ENCODE measurements around the gene C1QTNF1.

The C1QTNF1 gene

DNA sequence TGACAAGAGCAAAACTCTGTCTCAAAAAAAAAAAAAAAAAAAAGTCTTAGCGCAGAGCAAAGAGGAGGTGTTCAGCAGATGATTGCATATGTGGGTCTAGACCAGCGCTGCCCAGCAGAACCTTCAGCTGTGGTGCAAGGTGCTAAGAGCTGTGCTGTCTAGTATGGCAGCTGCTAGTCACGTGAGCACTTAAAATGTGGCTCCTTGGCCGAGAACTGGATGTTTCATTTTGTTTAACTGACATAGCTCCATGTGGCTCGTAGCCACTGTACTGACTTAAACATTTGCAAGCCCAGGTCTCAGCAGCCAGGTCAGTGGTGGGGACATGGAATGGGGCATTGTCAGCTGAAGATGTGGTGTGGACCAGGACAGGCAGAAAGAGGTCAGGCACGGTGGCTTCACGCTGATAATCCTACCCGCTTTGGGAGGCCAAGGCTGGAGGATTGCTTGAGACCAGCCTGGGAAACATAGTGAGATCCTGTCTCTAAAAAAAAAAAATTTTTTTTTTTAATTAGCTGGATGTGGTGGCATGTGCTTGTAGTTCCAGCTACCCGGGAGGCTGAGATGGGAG is 9.2 kb downstream of the C1QTNF1 start:
- TF ChIP-seq, protein P1, sequence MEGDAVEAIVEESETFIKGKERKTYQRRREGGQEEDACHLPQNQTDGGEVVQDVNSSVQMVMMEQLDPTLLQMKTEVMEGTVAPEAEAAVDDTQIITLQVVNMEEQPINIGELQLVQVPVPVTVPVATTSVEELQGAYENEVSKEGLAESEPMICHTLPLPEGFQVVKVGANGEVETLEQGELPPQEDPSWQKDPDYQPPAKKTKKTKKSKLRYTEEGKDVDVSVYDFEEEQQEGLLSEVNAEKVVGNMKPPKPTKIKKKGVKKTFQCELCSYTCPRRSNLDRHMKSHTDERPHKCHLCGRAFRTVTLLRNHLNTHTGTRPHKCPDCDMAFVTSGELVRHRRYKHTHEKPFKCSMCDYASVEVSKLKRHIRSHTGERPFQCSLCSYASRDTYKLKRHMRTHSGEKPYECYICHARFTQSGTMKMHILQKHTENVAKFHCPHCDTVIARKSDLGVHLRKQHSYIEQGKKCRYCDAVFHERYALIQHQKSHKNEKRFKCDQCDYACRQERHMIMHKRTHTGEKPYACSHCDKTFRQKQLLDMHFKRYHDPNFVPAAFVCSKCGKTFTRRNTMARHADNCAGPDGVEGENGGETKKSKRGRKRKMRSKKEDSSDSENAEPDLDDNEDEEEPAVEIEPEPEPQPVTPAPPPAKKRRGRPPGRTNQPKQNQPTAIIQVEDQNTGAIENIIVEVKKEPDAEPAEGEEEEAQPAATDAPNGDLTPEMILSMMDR (IDR thresholded peaks at IDR 0.05; ENCODE audit: insufficient read depth, low read depth, low read length, missing control alignments): no peak
- no peak overlapping the region for H3K4me3 ChIP-seq (ENCODE audit: low read depth, low read length)
- no peak for DNase-seq (ENCODE audit: low read depth)

DNA sequence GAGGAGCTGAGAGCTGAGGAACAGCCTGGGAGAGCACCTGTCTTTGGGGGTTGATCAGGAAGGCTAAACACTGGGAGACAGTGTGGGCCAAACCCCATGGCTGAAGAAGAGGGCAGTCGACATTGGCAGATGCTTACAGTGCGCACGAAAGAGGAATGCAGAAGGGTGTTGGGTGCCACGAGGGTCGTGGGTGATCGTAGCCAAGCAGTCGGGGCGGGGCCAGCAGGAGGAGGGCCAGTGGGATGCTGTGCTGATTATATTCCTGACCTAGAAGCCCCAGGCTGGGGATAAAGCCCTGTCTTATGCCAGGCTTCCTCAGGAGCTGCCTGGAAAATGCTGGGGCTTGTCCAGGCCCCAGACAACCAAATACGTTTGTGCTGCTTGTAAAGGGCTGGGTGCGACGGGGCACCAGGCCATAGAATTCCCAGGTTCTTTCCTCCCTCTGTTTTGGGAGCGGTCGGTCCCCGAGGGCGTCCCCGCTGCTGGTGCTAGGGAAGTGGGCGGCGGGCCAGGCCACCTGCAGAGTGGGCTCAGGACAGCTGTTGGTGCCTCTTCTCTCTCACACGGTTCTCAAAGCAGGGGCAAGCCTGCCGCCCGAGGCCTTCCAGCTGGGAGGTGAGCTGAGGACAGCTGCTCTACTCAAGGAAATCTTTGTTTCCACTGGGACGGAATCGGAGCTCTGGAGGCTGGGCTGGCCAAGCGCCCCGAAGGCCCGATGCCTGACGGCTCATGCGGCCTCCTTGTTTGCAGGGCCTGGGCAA is 10.0 kb downstream of the C1QTNF1 start:
- no peak overlapping the region for H3K4me3 ChIP-seq (ENCODE audit: low read depth, low read length)
- no peak for DNase-seq (ENCODE audit: low read depth)
- TF ChIP-seq, protein P1 (IDR thresholded peaks at IDR 0.05; ENCODE audit: insufficient read depth, low read depth, low read length, missing control alignments): no peak

DNA sequence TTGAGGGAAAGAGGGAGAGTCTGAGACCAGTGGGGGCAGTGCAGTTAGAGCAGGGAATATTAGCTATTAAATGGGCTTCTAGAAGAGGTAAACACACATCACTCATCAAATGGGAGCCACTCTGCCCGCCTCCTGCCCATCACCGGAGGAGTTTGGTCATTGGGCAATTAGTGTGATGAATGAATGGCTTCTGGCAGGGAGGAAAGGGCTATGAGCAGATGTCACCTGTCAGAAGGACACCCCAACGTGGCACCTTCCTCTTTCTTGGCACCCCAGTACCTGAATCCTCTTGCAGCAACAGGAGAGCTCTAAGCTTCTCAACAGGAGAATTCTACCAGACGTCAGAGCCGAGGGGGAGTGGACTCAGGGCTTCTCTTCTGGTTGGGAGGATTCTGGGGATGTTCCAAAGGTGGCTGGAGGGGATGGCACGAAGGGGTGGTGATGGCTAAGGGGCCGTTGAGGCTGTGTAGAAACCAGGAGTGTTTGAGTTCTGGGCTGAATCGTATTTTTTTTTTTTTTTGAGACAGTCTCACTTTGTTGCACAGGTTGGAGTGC is 11.0 kb downstream of the C1QTNF1 start:
- TF ChIP-seq, protein P1 (IDR thresholded peaks at IDR 0.05; ENCODE audit: insufficient read depth, low read depth, low read length, missing control alignments): no peak
- no peak for DNase-seq (ENCODE audit: low read depth)
- H3K4me3 ChIP-seq (ENCODE audit: low read depth, low read length): no peak overlapping the region

- no peak overlapping the region for H3K4me3 ChIP-seq (ENCODE audit: low read depth, low read length)
- DNase-seq (ENCODE audit: low read depth): no peak
- TF ChIP-seq, protein P1 (IDR thresholded peaks at IDR 0.05; ENCODE audit: insufficient read depth, low read depth, low read length, missing control alignments): no peak
Measured at GRCh38 chr17:79035686-79036085, 11.7 kb downstream of the C1QTNF1 start.

GRCh38 chr17:79036181-79036580 is 12.2 kb downstream of the C1QTNF1 start:
- DNase-seq (ENCODE audit: low read depth): no peak
- H3K4me3 ChIP-seq (ENCODE audit: low read depth, low read length): no peak overlapping the region
- TF ChIP-seq, protein P1 (IDR thresholded peaks at IDR 0.05; ENCODE audit: insufficient read depth, low read depth, low read length, missing control alignments): no peak

DNA sequence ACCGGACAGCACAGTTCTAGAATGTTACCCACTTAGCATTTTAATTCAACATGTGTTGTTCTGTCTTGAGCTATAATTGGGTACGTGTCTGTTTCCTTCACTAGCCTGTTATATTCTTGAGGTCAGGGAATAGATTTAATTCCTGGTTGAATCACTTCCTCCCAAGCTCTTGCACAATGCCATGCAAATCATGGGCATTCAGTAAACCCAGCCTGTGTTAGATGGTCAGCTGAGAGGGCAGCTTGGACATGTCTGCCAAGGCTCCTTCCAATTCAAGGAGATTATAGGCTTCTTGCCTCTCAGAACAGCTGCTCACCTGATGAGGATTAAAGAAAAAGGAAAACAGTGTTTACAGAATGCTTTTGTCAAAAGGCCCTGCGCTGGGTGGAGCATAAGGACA is 12.6 kb downstream of the C1QTNF1 start:
- no peak for DNase-seq (ENCODE audit: low read depth)
- H3K4me3 ChIP-seq (ENCODE audit: low read depth, low read length): no peak overlapping the region
- TF ChIP-seq, protein P1 (IDR thresholded peaks at IDR 0.05; ENCODE audit: insufficient read depth, low read depth, low read length, missing control alignments): no peak

Data from GM12865 (cell line).